ENCODE measurements around the gene GPS2. TPM values are rescaled to one million over a fixed set of nuclear protein-coding genes. Genes with fewer than 3 reads are reported as not detected.

Gene GPS2
- total RNA-seq, 1 donor, result 69.1 TPM

DNA sequence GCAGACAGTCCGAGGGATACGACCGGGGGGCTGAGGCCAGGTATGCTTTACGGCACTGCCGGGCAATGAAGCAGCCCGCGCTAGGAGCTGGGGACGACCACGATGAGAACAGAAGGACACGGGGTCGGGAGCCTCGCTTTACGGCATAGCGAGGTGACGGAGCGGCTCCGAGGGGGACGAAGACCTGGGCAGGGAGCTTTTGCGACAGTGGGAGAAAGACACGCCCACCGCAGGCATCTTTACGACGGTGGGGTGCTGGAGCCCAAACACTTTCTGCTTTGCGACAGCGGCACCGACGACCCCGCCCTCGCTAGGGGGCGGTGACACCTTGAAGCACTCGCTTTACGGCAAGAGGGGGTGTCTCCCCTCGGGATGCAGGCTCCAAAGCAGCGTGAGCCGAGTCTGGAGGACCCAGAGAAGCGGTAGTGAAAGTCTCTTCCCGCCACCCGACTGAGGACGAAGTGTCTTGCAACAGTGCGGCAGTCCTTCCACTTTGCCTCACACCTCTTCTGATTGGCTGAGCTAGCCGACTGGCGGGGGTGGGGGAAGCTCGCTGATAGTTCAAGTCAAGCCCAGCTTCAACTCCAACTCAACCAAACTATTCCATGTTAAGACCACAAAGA, 14.3 kb upstream of the GPS2 start:
- peak overlapping the region; percentile 97 for H3K4me3 ChIP-seq (ENCODE audit: low read depth, low read length)
- TF ChIP-seq, protein P1, sequence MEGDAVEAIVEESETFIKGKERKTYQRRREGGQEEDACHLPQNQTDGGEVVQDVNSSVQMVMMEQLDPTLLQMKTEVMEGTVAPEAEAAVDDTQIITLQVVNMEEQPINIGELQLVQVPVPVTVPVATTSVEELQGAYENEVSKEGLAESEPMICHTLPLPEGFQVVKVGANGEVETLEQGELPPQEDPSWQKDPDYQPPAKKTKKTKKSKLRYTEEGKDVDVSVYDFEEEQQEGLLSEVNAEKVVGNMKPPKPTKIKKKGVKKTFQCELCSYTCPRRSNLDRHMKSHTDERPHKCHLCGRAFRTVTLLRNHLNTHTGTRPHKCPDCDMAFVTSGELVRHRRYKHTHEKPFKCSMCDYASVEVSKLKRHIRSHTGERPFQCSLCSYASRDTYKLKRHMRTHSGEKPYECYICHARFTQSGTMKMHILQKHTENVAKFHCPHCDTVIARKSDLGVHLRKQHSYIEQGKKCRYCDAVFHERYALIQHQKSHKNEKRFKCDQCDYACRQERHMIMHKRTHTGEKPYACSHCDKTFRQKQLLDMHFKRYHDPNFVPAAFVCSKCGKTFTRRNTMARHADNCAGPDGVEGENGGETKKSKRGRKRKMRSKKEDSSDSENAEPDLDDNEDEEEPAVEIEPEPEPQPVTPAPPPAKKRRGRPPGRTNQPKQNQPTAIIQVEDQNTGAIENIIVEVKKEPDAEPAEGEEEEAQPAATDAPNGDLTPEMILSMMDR (IDR thresholded peaks at IDR 0.05; ENCODE audit: insufficient read depth, low read length), result no peak
- peak; percentile 99 for DNase-seq (ENCODE audit: low read depth)

- TF ChIP-seq, protein P1 (IDR thresholded peaks at IDR 0.05; ENCODE audit: insufficient read depth, low read length), result no peak
- DNase-seq (ENCODE audit: low read depth), result no peak
- H3K4me3 ChIP-seq (ENCODE audit: low read depth, low read length), result peak within 1 kb of the TSS; percentile 97
Measured at GRCh38 chr17:7328840-7329373, 13.7 kb upstream of the GPS2 start, which contains the start of gene NEURL4. Gene NEURL4, minus strand, starts transcription at chr17:7329335. Its CDS starts 23 bp downstream, at chr17:7329312.

DNA sequence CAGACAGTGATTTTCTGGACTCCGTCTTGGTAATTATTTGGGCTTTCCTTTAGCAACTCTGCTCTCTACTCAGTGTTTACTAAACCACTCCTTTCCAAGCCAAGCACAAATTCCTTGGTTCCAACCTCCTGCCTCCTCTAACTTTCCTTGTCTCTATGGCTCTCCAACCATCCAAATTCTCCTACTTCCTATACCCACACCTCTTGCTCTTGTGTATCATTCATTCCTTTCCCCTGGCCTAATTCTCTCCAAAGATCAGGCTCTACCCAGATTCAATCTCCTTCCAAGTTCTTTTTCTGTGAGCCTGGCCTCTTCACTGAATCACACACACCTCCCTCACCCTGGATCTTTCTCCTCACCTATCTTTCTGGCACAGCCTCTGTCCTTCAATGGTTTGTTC, 12.8 kb upstream of the GPS2 start:
- no peak for DNase-seq (ENCODE audit: low read depth)
- peak overlapping the region; percentile 97 for H3K4me3 ChIP-seq (ENCODE audit: low read depth, low read length)
- TF ChIP-seq, protein P1 (IDR thresholded peaks at IDR 0.05; ENCODE audit: insufficient read depth, low read length), result no peak

DNA sequence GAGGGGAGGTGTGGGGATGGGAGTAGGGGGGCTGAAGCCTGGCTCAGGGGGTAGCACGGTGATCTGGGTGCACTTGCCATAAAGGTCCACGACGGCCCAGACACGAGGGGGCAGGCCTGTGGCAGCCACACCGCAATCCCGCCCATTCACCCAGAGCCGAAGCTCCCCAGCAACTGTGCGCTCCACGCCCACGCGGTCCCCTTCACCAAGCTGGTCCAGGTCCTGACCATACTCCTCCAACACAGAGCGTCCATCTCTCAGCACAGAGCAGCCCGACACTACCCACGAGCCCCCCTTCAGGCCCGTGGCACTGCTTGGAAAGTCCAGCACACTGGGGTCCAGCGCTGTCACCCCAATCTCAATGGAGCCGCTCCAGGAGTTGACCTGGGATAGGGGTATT, 12.3 kb upstream of the GPS2 start:
- no peak for DNase-seq (ENCODE audit: low read depth)
- TF ChIP-seq, protein P1 (IDR thresholded peaks at IDR 0.05; ENCODE audit: insufficient read depth, low read length), result no peak
- no peak overlapping the region for H3K4me3 ChIP-seq (ENCODE audit: low read depth, low read length)

DNA sequence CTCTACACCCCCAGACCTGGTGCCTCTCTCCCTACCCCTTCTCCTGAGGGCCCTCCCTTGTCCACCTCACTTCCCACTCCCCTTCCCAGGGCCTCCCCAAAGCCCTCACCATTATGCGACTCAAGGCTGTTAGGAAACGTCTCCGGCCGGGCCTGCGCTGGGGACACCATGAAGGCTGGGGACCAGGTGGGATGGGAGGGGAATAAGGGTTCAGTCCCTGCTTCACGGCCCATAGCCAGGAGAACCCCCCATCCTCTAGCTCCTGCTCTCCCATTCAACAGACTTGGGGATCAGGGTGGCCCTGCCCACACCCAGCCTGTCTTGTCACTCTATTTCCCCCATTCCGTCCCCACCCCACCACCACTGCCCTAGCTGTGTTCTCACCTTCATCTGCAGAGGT, 11.9 kb upstream of the GPS2 start:
- TF ChIP-seq, protein P1 (IDR thresholded peaks at IDR 0.05; ENCODE audit: insufficient read depth, low read length), result no peak
- H3K4me3 ChIP-seq (ENCODE audit: low read depth, low read length), result no peak overlapping the region
- no peak for DNase-seq (ENCODE audit: low read depth)

GRCh38 chr17:7326186-7326585, 11.0 kb upstream of the GPS2 start:
- H3K4me3 ChIP-seq (ENCODE audit: low read depth, low read length), result no peak overlapping the region
- no peak for DNase-seq (ENCODE audit: low read depth)
- TF ChIP-seq, protein P1 (IDR thresholded peaks at IDR 0.05; ENCODE audit: insufficient read depth, low read length), result no peak
